Lower lobe of right lung (tissue), 2 donors: ENCODE measurements around the gene SLC25A27. TPM values are rescaled to one million over a fixed set of nuclear protein-coding genes. Genes with fewer than 3 reads are reported as not detected.

Experiments used
- ATAC-seq, 2 donors: fragments of 200-7000 bp; cut with Tn5 transposase; one replicate each; pipeline ENCODE4 v1.9.1; 2020 to 2022; ENCODE audit warnings: mild to moderate bottlenecking in 2 of 2, moderate library complexity in 2 of 2
- DNase-seq: peaks from one replicate; pipeline ENCODE4 v3.0.0-alpha.2; 2020
- H3K27ac ChIP-seq: fragments of 200-600 bp; one replicate; pipeline ENCODE4 v1.8.0; 2022
- H3K27me3 ChIP-seq: fragments of 200-600 bp; one replicate; pipeline ENCODE4 v1.8.0; 2022; ENCODE audit warnings: low read depth
- H3K36me3 ChIP-seq: fragments of 200-600 bp; one replicate; pipeline ENCODE4 v1.8.0; 2022; ENCODE audit warnings: mild to moderate bottlenecking
- H3K4me1 ChIP-seq: fragments of 200-600 bp; one replicate; pipeline ENCODE4 v1.8.0; 2022
- H3K4me3 ChIP-seq: fragments of 200-600 bp; one replicate; pipeline ENCODE4 v1.8.0; 2022; ENCODE audit warnings: mild to moderate bottlenecking
- H3K9me3 ChIP-seq: fragments of 200-600 bp; one replicate; pipeline ENCODE4 v1.8.0; 2022
- CTCF ChIP-seq: fragments of 200-600 bp; IDR thresholded peaks from one replicate; pipeline ENCODE4 v1.8.0; 2022; ENCODE audit warnings: antibody characterized with exemption, mild to moderate bottlenecking
- intact Hi-C: fragments of 100-400 bp; cut with DNase I; formaldehyde crosslinking; loops from one replicate; pipeline ENCODE4 v1.11.0; 2022
- total RNA-seq: library from RNA; stranded (reverse); fragmentation: NEBNext Ultra II Directional; extraction: Animal tissue kit (Norgen Biotek cat#: 25700); gene quantifications from one replicate; pipeline ENCODE4 v1.2.1, GENCODE V29; 2021
- donor health status: DM: no; HTN: yes; CAD: no; lungs with severe emphysema.

The SLC25A27 gene
- total RNA-seq, 1 donor from 2014 or later: 19.1 TPM

GRCh38 chr6:46629691-46630090 is 23.1 kb upstream of the SLC25A27 start:
- DNase-seq (no peak), ATAC-seq (no peak)
- Histone ChIP-seq H3K4me1 (peaks cover 7% of the 10 kb centered on the region), H3K27ac (no peak overlapping the region), H3K36me3 (no peaks in the 10 kb centered on the region), H3K9me3 (no peaks in the 10 kb centered on the region), H3K4me3 (no peak overlapping the region), H3K27me3 (no peaks in the 10 kb centered on the region)
- intact Hi-C loops: no loop called here
- no peak for TF ChIP-seq CTCF

GRCh38 chr6:46632053-46632452 is 20.7 kb upstream of the SLC25A27 start:
- no peak for DNase-seq
- TF ChIP-seq CTCF: no peak
- no peaks in the 10 kb centered on the region for H3K27me3 ChIP-seq
- H3K9me3 ChIP-seq: no peaks in the 10 kb centered on the region
- no peak for ATAC-seq
- no peak overlapping the region for H3K27ac ChIP-seq
- no peak overlapping the region for H3K4me3 ChIP-seq
- intact Hi-C loops: no loop called here
- H3K4me1 ChIP-seq: no peaks in the 10 kb centered on the region
- no peaks in the 10 kb centered on the region for H3K36me3 ChIP-seq

- ATAC-seq (no peak), DNase-seq (no peak)
- Histone ChIP-seq H3K9me3 (no peaks in the 10 kb centered on the region), H3K4me1 (no peaks in the 10 kb centered on the region), H3K27me3 (no peaks in the 10 kb centered on the region), H3K4me3 (no peak overlapping the region), H3K27ac (no peak overlapping the region), H3K36me3 (no peaks in the 10 kb centered on the region)
- intact Hi-C loops: no loop called here
- TF ChIP-seq CTCF: no peak
Observed at GRCh38 chr6:46635462-46635861, 17.3 kb upstream of the SLC25A27 start.

- no peak for DNase-seq
- no peak overlapping the region for H3K4me3 ChIP-seq
- H3K9me3 ChIP-seq: no peaks in the 10 kb centered on the region
- intact Hi-C loops: no loop called here
- no peaks in the 10 kb centered on the region for H3K4me1 ChIP-seq
- H3K36me3 ChIP-seq: no peaks in the 10 kb centered on the region
- no peak for ATAC-seq
- no peaks in the 10 kb centered on the region for H3K27me3 ChIP-seq
- no peak for TF ChIP-seq CTCF
- no peak overlapping the region for H3K27ac ChIP-seq
Observed at GRCh38 chr6:46637145-46637544, 15.6 kb upstream of the SLC25A27 start.

- DNase-seq (no peak), ATAC-seq (no peak)
- no peak for TF ChIP-seq CTCF
- H3K9me3 ChIP-seq: no peaks in the 10 kb centered on the region
- H3K4me1 ChIP-seq: no peaks in the 10 kb centered on the region
- H3K36me3 ChIP-seq: no peaks in the 10 kb centered on the region
- no peaks in the 10 kb centered on the region for H3K27me3 ChIP-seq
- H3K27ac ChIP-seq: no peak overlapping the region
- no peak overlapping the region for H3K4me3 ChIP-seq
- intact Hi-C loops: no loop called here
Observed at GRCh38 chr6:46637933-46638332, 14.8 kb upstream of the SLC25A27 start.

- TF ChIP-seq CTCF: no peak
- ATAC-seq (no peak), DNase-seq (no peak)
- Histone ChIP-seq H3K36me3 (no peaks in the 10 kb centered on the region), H3K4me1 (no peaks in the 10 kb centered on the region), H3K27me3 (no peaks in the 10 kb centered on the region), H3K9me3 (no peaks in the 10 kb centered on the region), H3K27ac (no peak overlapping the region), H3K4me3 (no peak overlapping the region)
- intact Hi-C loops: no loop called here
Observed at GRCh38 chr6:46638650-46639049, 14.1 kb upstream of the SLC25A27 start.
